Femur (tissue), 1 donor: ENCODE results near the gene GMPR2.
"Not testable (repeated sequence)": the region's sequence is repeated elsewhere in the genome, so short reads cannot be mapped to it uniquely, and the experiment has no call there.

Experiments
- DNase-seq: peaks from one replicate; pipeline ENCODE4 v3.0.0-alpha.2; 2017

Gene GMPR2

GRCh38 chr14:24203249-24203886, 29.4 kb upstream of the GMPR2 start:
- not testable (repeated sequence) for DNase-seq

- DNase-seq: no peak
These were observed 28.3 kb upstream of the GMPR2 start for GRCh38 chr14:24204163-24205146.

GRCh38 chr14:24206260-24207103, 26.2 kb upstream of the GMPR2 start:
- no peak for DNase-seq

- DNase-seq: no peak
These were observed 25.6 kb upstream of the GMPR2 start for GRCh38 chr14:24207104-24207551.

DNA sequence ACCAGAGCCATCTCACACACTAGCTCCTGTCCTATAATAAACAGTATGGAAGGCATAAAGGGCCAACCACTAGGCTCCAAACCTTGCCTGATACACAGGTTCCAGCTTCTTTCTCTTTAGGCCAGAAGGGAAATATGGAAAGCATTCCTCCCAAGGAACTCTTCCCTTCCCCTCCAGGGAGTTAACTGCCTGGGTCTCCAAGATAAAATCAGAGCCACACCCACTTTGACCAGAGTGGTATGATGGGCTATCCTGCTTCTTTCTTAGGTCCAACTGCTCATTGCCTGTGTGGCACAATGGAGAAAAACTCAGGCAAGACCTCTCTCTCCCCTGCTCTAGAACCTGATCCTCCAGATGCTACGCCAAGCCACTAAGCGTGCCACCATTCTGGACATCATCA, 25.1 kb upstream of the GMPR2 start:
- DNase-seq: no peak

- no peak for DNase-seq
These were observed 21.4 kb upstream of the GMPR2 start for GRCh38 chr14:24211311-24211710.

DNA sequence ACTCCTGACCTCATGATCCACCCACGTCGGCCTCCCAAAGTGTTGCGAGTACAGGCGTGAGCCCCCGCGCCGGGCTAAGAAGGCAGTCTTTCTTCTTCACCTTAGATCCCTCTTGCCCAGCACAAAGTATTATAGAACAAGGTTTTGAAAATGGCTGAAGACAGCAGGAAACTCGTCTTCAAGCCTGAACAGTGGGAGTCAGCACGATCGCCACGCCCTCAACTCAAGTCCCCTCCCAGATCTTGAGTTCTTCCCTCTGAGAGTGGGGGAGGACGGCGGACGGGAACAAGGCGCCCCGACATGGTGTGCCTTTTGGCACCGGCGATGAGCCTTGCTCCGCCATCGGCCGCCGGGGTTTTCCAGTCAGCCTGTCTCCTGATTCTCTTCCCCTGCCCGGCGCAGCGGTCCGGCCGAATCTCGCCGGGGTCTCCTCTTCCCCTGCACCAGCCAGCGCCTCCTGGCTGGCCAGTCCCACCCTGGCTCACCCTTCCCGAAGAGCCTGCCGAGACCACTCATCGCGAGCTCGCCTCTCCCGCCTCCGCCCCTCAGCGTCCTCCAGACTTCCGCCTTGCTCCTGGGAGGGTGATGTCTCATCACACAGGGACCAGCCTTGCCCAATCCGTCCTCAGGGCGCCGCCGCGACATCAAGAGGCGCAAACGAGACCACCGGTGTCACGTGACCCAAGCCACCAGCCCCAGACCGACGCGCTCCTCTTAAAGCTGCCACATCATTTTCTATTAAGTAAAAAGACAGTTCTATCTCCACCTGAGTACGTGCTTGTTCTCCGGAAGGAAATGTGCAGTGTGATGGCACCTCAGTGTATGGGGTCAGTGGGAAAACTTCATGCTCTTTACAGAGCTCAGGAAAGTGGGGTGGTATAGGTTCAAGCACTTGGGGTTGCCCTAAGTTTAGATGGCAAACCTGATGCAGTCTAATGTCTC, 19.5 kb upstream of the GMPR2 start, which contains the start of gene CHMP4A:
CHMP4A (minus strand) TSS at position 565 of the 942 bp plus-strand sequence; CDS start at position 516, 49 bp downstream.
- DNase-seq: peak; percentile 98

- DNase-seq: no peak
These were observed 18.7 kb upstream of the GMPR2 start for GRCh38 chr14:24213866-24214662.

- peak; percentile 91 for DNase-seq
These were observed 17.0 kb upstream of the GMPR2 start, which contains the start of gene MDP1 for GRCh38 chr14:24215495-24216344. MDP1 (minus strand) TSS chr14:24216066; CDS start chr14:24215955, 111 bp downstream.

DNA sequence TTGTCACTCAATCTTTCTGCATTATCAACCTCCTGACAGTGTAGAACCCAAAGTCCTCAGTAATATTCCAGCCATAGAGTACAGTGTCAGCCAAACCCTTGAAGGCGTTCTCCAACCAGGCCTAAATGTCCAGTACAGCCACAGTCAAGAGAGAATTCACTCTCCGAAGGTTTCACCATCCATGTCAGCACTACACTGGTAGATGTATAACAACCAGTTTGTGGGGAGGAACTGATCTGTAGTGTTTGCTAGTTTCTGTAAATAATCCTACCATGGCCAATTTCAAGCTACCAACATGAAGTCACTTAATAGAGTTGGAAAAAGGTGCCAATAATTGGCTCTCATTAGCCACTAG, 16.4 kb upstream of the GMPR2 start:
- no peak for DNase-seq

DNA sequence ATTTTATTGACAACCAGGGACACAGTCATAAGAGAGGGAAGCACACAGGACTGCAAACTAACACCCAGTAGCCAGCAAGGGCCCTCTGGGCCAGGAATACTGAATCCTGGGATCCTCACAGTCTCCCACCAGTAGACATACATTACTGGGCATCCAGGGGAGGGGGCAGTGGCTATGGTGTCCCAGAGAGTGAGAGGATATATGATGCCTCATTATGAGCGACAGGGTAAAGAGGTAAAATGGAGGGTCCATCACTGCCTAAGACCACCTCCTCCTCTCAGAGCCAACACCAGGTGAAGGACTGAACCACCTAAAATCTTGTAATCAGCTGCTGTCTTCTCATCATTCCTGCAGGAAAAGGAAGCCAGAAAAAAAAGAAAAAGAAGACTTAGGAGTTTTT, 15.9 kb upstream of the GMPR2 start:
- DNase-seq: not testable (repeated sequence)

DNA sequence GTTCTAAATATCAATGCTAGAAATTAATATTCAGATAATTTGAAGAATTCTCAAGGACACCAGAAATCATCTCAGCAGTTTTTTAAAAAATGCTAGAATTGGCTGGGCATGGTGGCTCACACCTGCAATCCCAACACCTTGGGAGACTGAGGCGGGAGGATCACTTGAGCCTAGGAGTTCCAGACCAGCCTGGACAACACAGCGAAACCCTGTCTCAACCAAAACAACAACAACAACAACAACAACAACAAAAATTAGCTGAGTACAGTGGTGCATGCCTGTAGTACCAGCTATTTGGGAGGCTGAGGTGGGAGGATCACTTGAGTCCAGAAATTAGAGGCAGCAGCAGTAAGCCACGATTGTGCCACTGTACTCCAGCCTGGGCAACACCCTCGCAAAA, 13.6 kb upstream of the GMPR2 start:
- DNase-seq: no peak

GRCh38 chr14:24219521-24219920, 13.2 kb upstream of the GMPR2 start:
- no peak for DNase-seq

GRCh38 chr14:24222987-24223386, 9.7 kb upstream of the GMPR2 start:
- not testable (repeated sequence) for DNase-seq

GRCh38 chr14:24224618-24225071, 8.1 kb upstream of the GMPR2 start:
- no peak for DNase-seq

DNA sequence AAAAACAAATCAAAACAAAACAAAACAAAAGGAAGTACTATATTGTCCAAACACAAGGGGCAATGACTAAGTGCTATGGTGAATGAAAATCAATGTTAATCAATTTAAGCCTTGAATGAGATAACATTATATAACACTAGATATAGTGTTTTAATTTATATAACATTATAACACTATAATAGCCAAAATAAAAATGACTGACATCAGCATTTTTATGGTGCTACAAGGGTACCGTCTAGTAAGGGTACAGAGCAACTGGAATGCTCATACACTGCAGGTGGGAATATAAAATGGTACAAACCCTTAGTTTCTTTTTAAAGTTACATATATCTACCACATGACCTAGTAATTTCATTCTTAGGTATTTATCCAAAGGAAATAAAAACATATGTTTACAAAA, 6.3 kb upstream of the GMPR2 start:
- DNase-seq: no peak

- no peak for DNase-seq
These were observed 3.8 kb upstream of the GMPR2 start for GRCh38 chr14:24228902-24229301.

DNA sequence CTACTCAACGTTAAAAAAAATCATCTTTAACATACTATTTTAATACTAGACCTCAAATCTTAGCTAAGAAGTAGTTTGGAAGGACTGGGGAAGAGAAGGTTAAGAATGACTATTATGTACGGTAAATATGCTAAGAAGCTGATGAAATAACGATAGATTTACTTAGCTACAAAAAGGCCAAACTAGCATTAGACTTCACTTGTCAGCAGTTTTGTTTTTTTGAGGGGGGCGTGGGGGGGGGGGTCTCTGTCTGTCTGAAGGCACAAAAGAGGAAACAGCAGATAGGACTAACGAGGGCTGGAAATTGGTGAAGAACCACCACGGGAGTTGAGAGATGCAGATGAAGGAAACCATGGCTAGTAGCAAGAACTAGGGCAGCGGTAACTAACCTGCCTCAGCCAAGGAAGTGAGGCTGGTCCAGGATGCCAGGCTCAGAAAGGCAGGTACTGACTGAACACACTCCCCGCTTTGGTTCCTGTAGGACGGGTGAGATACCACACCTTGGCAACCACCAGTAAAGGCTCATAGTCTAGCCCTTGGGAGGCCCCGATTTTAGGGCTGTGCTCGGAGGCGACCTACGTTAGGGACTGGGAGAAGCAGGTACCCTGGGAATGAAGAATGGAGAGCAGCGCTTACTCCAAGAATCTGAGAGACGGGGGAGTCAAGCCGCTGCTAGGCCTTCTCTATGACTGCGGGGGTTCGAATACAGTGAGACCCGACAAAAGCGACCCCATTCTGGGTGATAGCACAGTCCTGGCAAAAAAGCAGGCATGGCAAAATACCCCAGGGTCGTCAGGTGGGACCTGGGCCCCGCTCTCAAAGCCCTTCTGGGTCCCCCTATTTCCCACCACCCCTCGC, 1.2 kb upstream of the GMPR2 start:
- no peak for DNase-seq
